ENCODE measurements around the gene YY1.
"Not testable (repeated sequence)": the region's sequence is repeated elsewhere in the genome, so short reads cannot be mapped to it uniquely, and the experiment has no call there.

The YY1 gene

DNA sequence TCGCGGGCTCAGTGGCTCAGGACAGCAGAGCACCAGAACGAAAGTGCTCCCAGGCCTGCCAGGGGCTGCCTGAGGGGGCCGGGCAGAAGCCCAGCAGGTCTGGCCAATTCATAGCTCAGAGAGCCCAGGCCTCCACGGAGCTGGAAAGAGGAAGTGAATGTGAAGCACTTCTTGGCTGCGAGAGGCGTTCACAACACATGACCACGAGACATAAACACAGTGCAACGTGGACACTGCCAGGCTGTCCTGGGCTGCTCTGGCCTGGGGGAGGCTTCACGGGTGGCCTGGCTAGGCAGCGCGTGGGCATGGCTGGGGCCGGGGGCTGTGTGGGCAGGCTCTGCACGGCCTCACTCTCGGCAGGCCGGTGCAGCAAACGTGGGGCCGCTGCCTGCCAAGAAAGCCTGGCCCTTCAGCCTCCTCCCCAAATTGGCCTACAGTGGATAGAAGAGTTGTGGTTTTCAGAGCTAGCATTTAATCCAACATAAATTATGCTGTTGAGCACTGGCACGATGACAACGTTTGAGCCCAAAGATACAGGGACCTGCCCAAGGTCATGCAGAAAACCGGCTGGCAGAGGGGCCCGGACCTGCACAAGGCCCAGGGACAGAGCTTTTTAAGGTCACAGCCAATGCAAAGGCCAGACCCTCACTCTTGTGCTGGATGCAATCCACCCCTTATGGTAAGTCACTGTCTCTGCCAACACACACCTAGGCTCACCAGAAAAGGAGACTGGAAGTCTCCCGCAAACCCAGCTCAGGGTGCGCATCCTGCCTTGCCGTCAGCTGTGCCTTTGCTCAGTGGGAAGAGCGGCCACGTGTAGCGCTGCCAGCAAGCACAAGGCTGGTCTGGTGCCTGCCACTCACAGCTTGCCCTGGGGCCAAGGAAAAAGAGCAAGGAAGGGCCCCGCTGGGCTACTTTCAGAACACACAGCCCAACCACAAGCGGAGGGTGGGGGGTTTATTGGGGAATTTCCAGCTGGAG is 58.7 kb downstream of the YY1 start:
- DNase-seq, result no peak

DNA sequence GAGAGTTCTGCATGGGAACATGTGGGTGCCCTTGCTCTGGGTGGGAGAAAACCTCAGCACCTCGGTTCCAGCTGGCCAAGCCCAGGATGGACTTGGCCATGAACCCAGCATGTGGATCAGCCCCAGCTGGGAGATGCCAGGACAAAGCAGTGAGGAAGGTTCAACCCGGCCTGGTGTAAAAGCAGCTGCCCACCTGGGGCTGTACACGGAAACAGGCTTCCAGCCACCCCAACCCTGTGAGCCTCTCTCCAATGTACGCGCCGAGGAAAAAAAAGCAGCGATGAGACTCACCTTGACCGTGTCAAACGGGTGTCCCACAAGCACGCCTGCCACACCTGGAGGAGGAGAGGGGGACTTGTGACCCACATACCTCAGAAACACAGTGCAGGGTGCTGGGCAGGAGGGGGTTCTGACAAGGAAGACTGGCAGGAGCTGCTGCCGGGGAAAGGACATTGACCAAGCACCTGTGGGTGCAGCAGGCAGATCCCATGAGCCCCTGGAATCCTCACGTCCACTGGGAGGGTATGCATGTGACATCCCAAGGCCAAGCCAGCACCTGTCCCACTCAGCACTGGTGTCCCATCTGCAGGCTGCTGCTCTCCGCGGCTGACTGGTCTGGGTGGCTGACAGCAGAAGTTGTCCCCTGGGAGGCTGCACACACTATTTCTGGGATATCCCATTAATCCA is 59.8 kb downstream of the YY1 start:
- DNase-seq, result no peak

DNA sequence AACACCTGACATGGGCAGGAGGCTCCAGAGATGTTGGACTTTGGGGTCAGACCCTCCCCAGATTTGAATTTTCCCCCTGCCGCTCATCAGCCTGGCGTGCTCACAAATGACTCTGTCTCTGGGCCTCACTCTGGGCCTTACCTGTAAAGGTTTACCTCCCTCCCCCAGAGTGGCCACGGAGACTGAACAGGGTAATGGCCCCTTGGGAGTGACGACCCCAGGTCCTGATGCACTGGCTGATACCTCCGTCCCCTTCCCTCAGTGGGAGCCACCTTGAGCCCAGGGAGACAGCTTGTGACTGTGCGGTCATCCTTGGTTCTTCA is 60.3 kb downstream of the YY1 start:
- no peak for DNase-seq

DNA sequence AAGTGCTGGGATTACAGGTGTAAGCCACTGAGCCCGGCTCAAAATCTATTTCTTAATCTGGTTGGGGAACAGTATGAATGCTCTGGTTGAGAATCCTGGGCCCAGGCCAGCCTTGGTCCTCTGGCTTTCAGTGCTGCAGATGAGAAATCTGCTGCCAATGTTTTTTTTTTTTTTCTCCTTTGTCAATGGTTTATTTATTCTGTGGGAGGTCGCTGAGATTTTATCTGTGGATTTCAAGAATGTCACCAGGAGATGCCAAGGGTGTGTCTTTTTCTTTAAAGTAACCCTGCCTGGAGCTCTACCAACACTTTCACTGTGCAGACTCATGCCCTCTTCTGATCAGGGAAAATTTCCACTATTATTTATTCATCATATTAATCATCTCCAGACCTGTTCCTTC is 63.7 kb downstream of the YY1 start:
- DNase-seq, result no peak

DNA sequence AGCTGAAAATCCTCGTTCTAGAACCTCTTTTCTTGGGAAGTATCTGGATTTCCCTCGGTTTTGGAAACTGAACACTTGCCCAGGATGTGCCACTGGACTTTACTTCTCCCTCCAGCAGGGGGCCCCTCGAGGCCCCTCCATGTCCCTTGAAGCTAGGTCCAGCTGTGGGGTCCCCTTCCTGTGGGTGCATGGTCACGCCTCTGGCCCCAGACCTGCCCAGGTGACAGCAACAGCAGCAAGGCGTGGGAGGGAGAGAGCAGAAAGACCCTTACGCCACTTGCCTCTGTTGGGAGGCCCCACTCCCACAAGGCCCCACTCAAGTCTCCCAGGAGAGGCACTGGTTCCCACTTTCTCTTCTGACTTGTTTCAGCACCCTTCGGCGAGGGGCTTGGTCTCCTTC is 64.2 kb downstream of the YY1 start:
- DNase-seq, result no peak

DNA sequence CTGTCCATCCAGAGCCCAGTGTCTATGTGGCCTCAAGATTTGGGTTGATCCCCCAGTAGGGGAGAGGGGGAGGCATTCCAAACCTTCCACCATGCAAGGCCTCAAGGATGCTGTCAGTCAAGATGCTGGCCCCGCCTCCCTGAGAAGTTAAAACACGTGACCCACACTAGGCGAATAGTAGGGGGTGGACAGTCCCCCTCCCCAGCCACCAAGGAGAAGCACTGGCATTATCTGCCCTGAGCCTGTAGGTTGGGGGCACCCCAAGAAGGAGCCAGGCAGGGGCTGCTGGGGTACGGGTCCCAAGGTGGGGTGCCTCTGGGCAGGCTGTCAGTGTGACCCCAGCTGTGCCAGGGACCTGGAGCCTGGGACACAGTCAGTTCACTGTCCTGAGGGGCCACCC is 65.0 kb downstream of the YY1 start:
- no peak for DNase-seq

DNA sequence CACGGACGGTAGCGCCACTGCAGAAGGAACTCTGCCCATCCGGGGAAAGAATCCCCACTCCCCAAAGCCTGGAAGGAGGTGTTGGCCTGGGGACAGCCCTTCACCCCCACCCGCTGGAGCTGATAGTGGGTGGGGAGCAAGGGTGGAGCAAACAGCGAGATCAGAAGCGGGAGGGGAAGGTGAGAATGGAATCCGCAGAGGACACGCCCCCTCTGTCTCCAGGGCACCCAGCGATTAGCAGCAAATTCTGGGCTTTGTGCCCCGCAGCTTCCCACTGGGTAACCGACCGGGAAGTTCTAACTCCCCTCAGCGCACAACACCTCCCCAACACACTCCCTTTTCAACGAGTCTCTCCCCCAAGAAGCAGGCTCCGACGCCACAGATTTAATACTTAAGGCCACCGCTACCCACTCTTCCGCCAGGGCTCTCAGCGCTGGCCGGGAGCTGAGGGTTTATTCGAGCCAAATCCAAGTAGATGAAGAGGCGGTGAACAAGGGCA is 65.9 kb downstream of the YY1 start:
- peak; percentile 27 for DNase-seq

DNA sequence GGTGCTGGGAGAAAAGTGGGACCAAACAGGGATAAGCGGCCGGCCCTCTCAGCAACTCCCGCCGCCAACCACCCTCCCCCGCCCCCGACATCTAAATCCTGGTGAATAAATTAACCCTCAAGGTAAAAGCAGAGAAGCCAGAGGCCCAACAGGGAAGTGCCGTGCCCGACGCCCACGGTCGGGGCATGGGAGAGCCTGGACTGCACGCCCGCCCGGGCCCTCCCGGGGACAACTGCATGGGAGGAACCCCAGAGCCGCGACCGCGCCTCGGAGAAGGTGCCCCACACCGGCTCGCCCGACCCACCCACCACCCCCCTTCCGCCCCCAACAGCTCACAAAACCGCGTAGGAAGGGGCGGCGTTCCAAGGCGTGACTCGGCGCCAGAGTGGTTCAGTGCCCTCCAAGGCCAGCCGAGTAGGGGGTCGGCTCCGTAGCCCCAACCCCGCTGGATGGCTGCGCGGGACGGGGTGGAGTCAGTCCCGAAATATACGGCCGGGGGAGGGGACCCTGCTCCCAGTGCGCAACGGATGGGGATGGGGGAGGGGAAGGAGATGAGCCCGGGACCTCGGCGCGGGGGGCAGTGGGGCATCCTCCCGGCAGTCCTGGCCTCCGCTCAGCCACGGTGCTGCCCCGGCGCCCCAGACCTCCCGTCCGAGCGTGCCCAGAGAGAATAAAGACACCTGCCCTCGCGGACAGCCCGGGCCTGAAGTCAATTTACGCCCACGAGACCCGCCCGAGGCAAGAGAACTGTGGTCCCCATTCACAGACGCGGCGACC is 66.6 kb downstream of the YY1 start:
- peak; percentile 58 for DNase-seq

DNA sequence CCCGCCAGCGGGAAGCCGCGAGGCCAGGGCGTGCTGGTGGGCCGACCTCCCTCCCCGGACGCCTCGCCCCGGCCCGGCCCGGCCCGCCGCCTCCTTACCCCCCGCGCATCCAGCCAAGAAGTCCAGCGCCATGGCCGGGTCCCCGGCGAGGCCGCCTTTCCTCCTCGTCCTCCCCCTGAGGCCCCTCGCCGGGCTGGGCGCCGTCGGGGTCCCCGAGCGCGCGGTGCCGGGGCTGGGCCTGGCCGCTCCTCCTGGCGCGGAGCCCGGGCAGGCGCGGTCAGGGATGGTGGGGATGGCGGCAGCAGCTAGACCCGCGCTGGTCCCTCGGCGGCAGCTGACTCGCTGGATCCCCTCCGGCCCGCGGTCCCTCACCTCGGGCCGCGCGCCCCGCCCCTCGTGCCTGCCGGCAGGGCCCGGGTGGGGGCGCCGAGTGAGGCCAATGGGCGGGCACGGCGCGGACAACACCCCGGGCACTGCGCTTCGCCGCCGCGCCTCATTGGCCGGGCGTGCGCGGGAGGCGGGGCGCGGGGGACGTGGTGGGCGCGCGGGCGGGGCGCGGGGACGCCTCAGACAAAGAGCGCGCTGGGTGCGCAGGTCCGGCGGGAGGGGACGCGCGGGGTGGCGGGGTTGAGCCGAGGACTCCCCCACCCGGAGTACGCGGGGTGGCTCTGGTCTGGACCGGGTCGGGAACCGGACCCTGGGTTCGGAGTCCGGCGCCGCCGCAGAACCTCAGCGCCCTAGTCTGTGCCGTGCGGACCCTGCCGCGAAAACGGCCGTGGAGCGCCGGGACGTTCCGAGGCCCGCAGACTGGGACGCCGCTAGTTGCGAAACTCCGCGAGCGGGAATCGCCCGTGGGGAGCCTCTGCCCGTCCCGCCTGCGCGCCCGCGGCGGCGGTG is 67.4 kb downstream of the YY1 start, which contains the start of gene SLC25A29:
Gene SLC25A29 (minus strand): TSS at position 344 of the 897 bp plus-strand sequence. CDS start 212 bp downstream, at position 132.
- peak; percentile 79 for DNase-seq

DNA sequence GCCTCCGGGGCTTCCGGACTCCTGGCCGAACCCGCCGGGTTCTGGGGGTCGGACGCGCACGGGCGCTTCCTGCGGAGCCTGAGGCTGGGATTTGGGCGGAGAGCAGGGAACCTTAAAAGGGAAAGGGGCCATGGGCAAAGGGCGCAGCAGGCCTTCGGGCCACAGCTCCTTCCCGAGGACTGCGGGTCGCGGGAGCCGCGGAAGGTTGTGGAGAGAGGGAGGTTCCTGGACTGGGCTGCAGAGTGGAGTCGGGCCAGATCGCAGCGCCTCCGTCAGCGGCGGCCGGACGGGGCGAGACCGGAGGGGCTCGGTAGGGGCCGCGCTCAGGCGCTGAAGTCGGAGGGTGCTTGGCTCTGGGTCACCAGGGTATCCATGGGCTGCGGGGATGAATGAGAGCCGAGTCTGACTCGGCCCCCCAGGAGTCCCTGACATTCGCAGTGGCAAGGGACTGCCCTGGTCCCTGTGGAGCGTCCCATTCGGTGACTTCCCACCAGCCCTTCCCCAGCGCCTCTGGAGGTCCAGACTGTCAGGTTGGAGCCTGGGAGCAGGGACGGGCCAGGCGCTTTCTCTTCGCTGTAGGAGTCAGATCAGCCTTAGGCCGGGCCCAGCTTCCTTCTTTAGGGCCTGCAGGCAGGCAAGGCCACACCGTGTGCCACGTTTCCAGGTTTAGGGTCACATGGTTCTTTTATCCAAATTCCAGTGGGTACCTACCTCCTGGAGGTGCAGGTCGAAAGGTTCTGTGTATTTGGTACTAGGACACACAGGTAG is 68.2 kb downstream of the YY1 start:
- no peak for DNase-seq

DNA sequence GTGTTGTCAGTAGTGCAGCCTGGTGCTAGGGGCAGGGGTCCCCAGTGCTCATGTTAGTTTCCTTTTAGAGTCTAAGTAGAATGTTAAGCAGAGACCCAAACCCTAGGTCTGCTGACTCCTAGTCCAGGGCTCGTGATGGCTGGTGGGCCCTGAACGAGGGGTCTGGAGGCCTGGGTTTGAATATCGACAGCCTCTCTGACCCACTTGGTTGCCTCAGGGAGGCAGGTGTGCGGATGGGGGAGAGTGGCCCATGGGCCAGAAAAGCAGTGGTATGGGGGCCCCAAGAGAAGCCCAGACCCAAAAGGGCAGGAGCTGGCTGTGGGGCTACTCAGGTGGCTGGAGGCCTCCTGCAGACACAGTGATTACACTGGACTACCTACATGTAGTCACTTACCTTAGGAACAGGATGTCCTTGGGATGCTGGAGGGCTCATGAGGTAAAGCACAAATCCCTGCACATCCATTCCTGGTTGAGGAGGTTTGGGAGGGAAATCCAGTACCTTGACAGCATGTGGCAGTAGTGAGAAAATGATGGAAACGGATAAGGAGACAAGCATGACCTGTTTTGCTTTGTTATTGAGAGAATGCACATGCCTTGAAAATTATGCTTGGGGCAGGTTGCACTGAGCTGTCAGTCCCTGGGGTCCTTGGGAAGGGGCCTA is 69.0 kb downstream of the YY1 start:
- DNase-seq, result no peak

DNA sequence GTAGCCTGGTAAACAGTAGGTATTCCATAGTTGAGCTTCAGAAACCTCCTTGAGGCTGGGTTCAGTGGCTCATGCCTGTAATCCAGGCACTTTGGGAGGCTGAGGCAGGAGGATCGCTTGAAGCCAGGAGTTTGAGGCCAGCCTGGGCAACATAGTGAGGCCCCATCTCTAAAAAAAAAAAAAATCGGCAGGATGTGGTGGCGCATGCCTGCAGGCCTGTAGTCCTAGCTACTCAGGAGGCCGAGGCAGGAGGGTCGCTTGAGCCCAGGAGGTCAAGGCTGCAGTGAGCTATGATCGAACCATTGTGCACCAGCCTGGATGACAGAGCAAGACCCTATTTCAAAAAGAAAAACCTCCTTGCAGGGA is 69.5 kb downstream of the YY1 start:
- DNase-seq, result not testable (repeated sequence)

DNA sequence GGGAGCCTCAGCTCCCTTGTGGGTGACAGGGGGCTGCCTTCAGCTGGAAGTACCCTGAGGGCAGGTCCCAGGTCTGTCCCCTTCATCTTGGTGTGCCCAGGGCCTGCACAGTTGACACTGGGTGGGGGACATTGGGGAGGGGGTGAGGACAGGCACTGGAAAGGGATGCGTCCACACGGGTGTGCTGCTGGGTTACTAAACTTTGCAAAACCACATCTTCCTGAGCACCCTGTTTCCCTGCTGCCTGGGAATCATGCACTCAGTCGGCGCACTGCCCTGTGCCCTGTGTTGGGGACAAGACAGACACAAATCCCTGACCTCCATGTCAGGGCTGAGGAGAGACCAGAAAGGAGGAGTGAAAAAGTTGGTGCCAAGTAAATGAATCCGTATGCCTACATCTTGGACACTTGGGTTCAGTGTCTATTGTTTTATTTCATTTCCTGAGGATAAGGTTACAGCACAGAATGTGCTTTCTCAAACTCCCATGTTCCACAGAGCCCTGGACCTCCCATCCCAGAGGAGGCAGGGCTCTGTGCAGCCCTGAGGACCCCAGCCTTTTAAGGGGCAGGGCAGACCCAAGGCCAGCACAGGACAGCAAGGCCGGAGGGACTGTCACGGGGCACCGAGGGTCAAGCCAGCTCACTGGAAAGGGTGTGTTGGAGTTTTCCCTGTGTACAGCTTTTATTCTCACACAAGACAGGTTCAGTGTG is 70.2 kb downstream of the YY1 start:
- no peak for DNase-seq

DNA sequence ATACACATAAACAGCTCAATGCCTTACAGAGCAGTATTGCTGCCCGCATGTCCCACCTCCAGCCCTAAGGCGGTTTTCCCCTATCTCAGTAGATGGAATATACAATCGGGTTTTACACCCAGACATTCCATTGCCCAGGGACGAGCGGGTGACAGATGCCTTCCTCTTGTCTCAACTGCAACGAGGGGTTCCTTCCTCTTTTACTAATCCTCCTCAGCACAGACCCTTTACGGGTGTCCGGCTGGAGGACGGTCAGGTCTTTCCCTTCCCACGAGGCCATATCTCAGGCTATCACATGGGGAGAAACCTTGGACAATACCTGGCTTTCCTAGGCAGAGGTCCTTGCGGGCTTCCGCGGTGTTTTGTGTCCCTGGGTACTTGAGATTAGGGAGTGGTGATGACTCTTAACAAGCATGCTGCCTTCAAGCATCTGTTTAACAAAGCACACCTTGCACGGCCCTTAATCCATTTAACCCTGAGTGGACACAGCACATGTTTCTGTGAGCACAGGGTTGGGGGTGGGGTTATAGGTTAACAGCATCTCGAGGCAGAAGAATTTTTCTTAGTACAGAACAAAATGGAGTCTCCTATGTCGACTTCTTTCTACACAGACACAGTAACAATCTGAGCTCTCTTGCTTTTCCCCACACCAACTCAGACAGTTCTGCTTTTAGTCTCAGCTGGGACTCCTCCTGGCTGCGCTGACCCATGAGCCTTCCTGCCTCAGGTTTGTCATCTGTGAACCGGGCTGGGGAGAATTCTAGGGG is 73.3 kb downstream of the YY1 start:
- DNase-seq, result not testable (repeated sequence)

DNA sequence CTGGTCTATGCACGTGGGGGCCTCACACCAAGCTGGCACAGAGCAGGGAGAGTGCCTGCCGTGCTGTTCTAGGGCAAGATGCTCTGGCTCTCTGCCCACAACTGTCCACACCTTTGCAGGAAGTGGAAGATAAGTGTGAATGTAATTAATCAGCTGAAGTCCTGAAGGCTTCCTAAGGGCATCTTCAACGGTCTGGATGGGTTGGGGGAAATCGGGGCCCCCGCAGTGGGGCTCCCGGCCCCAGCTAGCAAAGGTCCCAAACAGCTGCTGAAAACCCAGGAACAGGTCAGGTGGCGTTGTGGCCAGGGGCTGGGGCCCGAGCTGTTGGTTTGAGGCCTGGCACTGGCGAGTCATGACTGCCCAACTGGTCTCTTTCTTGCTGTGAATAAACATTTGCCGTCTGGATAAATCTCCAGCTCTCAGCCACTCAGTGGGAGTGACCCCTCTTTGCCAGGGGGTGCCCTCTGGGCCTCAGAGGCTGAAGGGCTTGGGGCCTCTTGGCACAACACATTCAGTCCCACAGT is 74.0 kb downstream of the YY1 start:
- DNase-seq, result no peak

DNA sequence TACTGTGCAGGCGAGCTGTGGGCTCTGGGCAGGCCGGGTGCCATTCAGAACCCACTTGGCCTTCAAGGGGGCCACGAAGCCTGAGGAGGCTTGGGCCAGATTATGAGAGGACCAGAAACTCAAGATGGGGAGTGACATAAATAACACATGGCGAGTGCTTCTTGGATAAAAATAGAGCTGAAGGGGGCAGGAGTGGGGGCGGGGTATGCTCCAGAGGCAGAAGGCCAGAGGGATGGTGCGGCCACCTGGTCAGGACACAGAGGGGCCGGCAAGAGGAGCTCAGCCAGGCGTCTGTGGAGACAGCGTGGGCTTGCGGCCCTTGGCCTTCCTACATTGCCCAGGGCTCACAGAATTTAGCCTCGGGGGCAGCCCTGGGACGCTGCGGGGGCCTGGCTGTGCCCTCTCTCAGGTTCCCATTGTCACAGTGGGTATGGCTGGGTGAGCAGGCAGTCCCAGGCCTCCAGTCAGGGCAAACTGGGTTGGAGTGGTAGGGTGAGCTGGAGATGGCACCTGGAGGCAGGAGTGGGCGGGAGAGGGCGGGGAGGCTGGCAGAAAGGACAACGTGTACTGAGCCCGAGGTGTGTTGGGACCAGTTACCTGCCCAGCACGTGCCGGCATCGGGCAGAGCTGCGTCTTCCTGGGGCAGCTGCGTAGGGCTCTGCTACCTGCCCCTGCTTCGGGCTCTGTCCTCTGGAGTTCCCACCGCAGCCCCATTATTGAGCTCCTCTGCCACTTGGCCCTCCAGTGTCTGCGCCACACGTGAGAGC is 74.7 kb downstream of the YY1 start:
- DNase-seq, result no peak

DNA sequence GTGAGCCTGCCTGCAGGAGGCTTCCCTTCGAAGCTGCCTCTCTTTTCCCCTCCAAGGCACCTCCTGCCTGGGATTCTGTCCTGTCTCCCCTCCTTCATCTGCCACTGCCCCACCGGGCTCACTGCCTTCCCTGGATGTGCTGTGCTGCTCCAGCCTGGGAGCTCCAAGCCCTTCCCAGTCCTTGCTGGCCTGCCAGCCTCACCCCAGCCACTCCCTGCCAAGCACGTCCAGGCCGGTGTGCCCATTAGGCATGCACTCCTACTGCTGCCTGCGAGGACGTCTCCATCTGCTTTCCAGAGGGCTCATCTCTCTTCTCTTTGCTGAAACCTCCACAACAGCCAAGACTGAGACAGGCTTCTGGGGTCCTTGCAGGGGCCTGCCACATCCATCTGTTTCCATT is 75.8 kb downstream of the YY1 start:
- DNase-seq, result no peak

DNA sequence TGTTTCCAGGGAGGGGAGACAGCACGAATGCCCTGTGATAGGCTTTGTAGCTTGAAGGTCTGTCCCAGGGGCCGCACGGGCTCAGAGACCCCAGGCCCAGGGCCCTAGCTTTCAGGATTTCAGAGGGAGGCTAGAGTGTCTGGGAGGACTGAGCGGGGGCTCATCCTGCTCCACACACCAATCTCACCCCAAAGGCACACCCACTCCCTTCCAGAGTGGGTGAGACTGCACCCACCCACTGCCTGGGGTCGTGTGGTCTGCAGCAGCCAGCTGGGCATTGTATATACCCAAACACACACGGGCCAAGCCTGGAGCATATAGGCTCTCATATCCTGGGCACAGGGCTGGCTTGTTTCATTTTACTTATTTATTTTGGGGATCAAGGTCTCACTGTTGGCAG is 78.4 kb downstream of the YY1 start:
- DNase-seq, result no peak

Data from CD4-positive, alpha-beta T cell treated with Interleukin-12 subunit alpha and Interleukin-12 subunit beta, for 1 hour (primary cell).